Measurements from ENCODE around the gene TCF12.

Gene TCF12

GRCh38 chr15:56918046-56918938 is at the start of gene TCF12:
Gene TCF12 (plus strand): TSS chr15:56918644. CDS start chr15:56919914, 1,270 bp downstream.
- in situ Hi-C loops (cut with MboI; ENCODE audit: low sequenced_read_pairs), result no loop called here

- in situ Hi-C loops (cut with MboI; ENCODE audit: low sequenced_read_pairs), result no loop called here
Observed at GRCh38 chr15:56869573-56869972, 48.9 kb upstream of the TCF12 start.

- in situ Hi-C loops (cut with MboI; ENCODE audit: low sequenced_read_pairs), result no loop called here
Observed at GRCh38 chr15:56871185-56871584, 47.3 kb upstream of the TCF12 start.

- in situ Hi-C loops (cut with MboI; ENCODE audit: low sequenced_read_pairs), result no loop called here
Observed at GRCh38 chr15:56871867-56872266, 46.6 kb upstream of the TCF12 start.

- in situ Hi-C loops (cut with MboI; ENCODE audit: low sequenced_read_pairs), result no loop called here
Observed at GRCh38 chr15:56877255-56877970, 41.0 kb upstream of the TCF12 start.

- in situ Hi-C loops (cut with MboI; ENCODE audit: low sequenced_read_pairs), result no loop called here
Observed at GRCh38 chr15:56879502-56879901, 38.9 kb upstream of the TCF12 start.

- in situ Hi-C loops (cut with MboI; ENCODE audit: low sequenced_read_pairs), result no loop called here
Observed at GRCh38 chr15:56883088-56883487, 35.4 kb upstream of the TCF12 start.

GRCh38 chr15:56886363-56886931 is 32.0 kb upstream of the TCF12 start:
- in situ Hi-C loops (cut with MboI; ENCODE audit: low sequenced_read_pairs), result no loop called here

- in situ Hi-C loops (cut with MboI; ENCODE audit: low sequenced_read_pairs), result no loop called here
Observed at GRCh38 chr15:56886932-56887781, 31.3 kb upstream of the TCF12 start.

GRCh38 chr15:56887782-56888438 is 30.5 kb upstream of the TCF12 start:
- in situ Hi-C loops (cut with MboI; ENCODE audit: low sequenced_read_pairs), result no loop called here

- in situ Hi-C loops (cut with MboI; ENCODE audit: low sequenced_read_pairs), result no loop called here
Observed at GRCh38 chr15:56890038-56890437, 28.4 kb upstream of the TCF12 start.

- in situ Hi-C loops (cut with MboI; ENCODE audit: low sequenced_read_pairs), result no loop called here
Observed at GRCh38 chr15:56891852-56892440, 26.5 kb upstream of the TCF12 start.

GRCh38 chr15:56892659-56893363 is 25.6 kb upstream of the TCF12 start:
- in situ Hi-C loops (cut with MboI; ENCODE audit: low sequenced_read_pairs), result no loop called here

GRCh38 chr15:56893364-56893678 is 25.1 kb upstream of the TCF12 start:
- in situ Hi-C loops (cut with MboI; ENCODE audit: low sequenced_read_pairs), result no loop called here

- in situ Hi-C loops (cut with MboI; ENCODE audit: low sequenced_read_pairs), result no loop called here
Observed at GRCh38 chr15:56894601-56895000, 23.8 kb upstream of the TCF12 start.

GRCh38 chr15:56901931-56902330 is 16.5 kb upstream of the TCF12 start:
- in situ Hi-C loops (cut with MboI; ENCODE audit: low sequenced_read_pairs), result no loop called here

GRCh38 chr15:56906766-56907165 is 11.7 kb upstream of the TCF12 start:
- in situ Hi-C loops (cut with MboI; ENCODE audit: low sequenced_read_pairs), result no loop called here

GRCh38 chr15:56910801-56911200 is 7.6 kb upstream of the TCF12 start:
- in situ Hi-C loops (cut with MboI; ENCODE audit: low sequenced_read_pairs), result no loop called here

- in situ Hi-C loops (cut with MboI; ENCODE audit: low sequenced_read_pairs), result no loop called here
Observed at GRCh38 chr15:56913241-56913640, 5.2 kb upstream of the TCF12 start.

All from hTERT RPE-1 (cell line).